Measurements from ENCODE around the gene CDKN1A.

DNA sequence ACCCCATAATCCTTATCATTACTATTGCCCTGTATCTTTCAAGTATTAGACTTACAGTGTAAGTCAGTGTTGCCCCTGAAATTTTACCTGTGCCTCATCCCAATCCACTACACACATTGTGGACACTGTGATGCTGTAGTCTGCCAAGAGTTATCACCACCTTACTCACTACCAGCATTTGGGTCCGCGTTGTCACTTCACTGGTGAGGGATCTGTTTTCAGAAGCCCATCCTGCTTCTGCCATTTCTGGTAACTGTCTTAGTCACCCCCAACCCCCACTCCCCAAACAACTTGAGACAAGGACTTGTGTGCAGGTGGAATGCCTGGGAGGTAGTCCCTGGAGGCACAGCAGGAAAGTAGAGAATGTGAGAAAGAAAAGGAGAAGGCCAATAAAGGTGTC is 13.1 kb downstream of the CDKN1A start:
- no peak for TF ChIP-seq ZNF626 (tag by site-specific recombination; IDR thresholded peaks at IDR 0.05)
- TF ChIP-seq ZNF785 (tag by site-specific recombination; IDR thresholded peaks at IDR 0.05), result no peak
